Kidney epithelial cell (primary cell): ENCODE data around the gene CAMK2B. TPM values are rescaled to one million over a fixed set of nuclear protein-coding genes. Genes with fewer than 3 reads are reported as not detected.

ENCODE experiments used
- DNase-seq: peaks from one replicate; pipeline ENCODE4 v3.0.0-alpha.2; 2010; ENCODE audit warnings: low read depth
- H3K27me3 ChIP-seq: 2 replicates; pipeline ENCODE4 v1.6.0; 2011; ENCODE audit warnings: low read length; ENCODE audit not compliant: control insufficient read depth, insufficient read depth
- H3K36me3 ChIP-seq: 2 replicates; pipeline ENCODE4 v1.5.1; 2011; ENCODE audit warnings: low read length; ENCODE audit not compliant: control insufficient read depth, insufficient read depth
- H3K4me3 ChIP-seq: 2 replicates; pipeline ENCODE4 v1.5.1; 2011; ENCODE audit warnings: low read depth, mild to moderate bottlenecking, control low read depth, low read length
- total RNA-seq: library from RNA; depleted of rRNA; stranded (reverse); fragments of >200 nt; gene quantifications from 2 replicates; pipeline ENCODE4 v1.2.3, GENCODE V29; 2015
- TF ChIP-seq, protein P1 (sequence below): IDR thresholded peaks from 2 replicates; pipeline ENCODE4 v1.5.1; 2011; ENCODE audit warnings: mild to moderate bottlenecking, moderate library complexity, low read length, control low read depth, inconsistent platforms; ENCODE audit not compliant: insufficient read depth, poor library complexity, severe bottlenecking

Gene CAMK2B
- total RNA-seq, 1 donor from 2014 or later = not detected

DNA sequence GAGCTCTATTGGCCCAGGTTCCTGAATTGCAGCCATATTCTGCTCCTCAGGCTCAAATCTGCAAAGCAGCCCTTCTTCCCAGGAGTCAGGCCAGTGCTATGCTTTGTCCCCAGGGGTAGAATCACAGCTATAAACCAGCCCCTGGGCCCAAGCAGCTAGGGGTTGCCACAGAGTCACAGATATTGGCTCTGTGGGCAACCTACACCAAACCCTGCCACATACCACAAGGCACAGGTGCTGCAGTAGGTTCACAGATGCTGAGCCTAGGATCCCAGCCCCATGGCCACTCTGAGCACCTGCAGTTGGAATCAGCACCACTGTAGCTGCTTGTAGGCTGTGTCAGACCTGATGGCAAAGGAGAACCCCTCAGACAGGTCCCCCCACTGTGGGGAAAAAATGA, 43.1 kb upstream of the CAMK2B start:
- H3K36me3 ChIP-seq = no peaks in the 10 kb centered on the region
- no peaks in the 10 kb centered on the region for H3K27me3 ChIP-seq
- DNase-seq = no peak
- TF ChIP-seq, protein P1, sequence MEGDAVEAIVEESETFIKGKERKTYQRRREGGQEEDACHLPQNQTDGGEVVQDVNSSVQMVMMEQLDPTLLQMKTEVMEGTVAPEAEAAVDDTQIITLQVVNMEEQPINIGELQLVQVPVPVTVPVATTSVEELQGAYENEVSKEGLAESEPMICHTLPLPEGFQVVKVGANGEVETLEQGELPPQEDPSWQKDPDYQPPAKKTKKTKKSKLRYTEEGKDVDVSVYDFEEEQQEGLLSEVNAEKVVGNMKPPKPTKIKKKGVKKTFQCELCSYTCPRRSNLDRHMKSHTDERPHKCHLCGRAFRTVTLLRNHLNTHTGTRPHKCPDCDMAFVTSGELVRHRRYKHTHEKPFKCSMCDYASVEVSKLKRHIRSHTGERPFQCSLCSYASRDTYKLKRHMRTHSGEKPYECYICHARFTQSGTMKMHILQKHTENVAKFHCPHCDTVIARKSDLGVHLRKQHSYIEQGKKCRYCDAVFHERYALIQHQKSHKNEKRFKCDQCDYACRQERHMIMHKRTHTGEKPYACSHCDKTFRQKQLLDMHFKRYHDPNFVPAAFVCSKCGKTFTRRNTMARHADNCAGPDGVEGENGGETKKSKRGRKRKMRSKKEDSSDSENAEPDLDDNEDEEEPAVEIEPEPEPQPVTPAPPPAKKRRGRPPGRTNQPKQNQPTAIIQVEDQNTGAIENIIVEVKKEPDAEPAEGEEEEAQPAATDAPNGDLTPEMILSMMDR = no peak
- H3K4me3 ChIP-seq = no peak overlapping the region

DNA sequence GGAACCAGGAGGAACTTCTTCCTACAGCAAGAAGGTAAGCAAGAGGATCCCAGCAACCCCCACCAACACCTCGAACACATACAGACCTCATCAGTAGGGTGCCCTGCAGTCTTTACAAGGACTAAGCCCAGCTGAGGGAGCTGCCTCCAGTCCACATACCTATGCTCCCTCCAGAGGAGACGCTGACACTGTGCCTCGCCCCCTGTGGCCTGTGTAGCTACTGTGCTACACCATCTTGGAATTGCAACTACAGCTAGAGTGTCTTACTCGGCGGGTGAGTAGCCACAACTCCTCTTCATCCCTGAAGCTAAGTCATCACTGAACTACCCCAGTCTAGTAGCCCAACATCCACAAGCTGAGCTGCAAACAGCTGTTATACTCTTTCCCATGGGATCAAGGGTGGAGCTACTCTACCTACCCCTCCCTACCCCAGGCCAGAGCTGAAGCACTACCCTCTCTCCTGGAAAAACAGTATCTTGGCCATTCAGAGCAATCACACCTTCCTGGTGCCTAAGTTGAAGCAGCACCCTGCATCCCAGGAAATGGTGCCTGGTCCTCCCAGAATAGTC, 42.2 kb upstream of the CAMK2B start:
- TF ChIP-seq, protein P1 = no peak
- DNase-seq = no peak
- H3K36me3 ChIP-seq = no peaks in the 10 kb centered on the region
- H3K4me3 ChIP-seq = no peak overlapping the region
- H3K27me3 ChIP-seq = no peaks in the 10 kb centered on the region

DNA sequence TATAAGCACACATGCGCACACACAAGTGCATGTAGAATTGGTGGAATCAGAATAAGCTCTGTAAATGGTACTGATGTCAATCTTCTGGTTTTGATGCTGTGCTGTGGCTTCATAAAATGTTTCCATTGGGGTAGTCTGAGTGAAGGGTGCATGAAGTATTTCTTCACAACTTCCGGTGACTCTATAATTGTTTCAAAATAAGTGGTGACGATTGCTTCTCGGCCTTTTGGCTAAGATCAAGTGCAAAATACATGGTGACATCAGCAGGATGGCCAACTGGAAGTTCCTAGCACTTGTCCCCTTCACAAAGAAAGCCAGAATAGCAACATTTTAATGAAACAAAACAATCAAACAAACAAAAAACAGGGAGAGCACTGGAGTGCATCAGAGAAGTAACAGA, 41.6 kb upstream of the CAMK2B start:
- DNase-seq = no peak
- Histone ChIP-seq H3K36me3 (no peaks in the 10 kb centered on the region), H3K4me3 (no peak overlapping the region), H3K27me3 (no peaks in the 10 kb centered on the region)
- TF ChIP-seq, protein P1 = no peak

DNA sequence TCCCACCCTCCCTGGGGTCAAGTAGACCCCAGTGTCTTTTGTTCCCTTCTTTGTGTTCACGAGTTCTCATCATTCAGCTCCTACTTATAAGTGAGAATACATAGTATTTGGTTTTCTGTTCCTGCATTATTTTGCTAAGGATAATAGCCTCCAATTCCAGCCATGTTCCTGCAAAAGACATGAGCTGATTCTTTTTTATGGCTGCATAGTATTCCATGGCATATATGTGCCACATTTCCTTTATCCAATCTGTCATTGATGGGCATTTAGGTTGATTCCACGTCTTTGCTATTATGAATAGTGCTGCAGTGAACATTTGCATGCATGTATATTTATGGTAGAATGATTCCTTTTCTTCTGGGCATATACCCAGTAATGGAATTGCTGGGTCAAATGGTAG, 28.3 kb upstream of the CAMK2B start:
- Histone ChIP-seq H3K4me3 (no peak overlapping the region), H3K36me3 (no peaks in the 10 kb centered on the region), H3K27me3 (no peaks in the 10 kb centered on the region)
- TF ChIP-seq, protein P1 = no peak
- DNase-seq = no peak

DNA sequence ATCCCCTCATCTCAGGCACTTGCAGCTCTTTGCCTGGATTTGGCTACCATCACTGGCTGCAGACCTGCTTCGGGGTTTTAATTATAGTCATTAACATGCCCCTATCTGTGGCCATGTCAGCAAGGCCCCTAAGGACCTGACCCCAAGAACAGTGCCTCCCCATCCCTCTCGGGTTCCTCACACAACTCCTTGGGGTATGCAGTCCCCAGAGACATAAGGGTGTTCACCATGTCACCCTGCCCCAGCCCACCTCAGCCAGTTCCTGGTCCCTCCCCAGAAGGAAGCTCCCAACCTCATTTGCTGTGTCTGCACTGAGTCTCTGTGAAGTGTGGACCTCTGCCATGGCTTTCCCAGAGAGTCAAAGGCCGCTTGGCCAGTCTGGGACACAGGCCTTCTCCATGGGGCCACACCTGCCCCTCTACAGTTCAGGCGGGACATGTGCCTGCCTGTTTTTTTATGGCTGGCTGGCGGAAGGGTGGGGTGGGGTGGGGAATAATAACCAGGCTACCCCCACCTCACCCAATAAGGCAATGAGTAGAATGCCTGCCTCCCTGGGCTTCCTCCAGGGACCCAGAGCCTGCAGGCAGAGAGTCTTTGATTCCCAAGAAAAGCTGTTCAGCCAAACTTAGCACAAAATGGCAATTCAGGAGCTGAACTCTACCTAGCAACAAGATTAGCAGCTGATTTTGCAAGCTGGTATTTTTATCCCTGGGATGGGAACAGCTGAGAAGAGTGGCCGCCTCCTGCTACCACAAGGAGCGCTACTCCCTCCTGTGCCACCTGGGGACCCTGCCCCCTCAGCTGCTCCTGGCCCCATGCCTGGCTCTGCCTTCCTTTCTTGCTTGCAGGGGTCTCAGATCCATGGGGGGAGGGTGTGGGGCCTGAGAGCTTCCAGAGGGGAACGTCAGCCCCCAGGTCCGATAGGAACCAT, 23.7 kb upstream of the CAMK2B start:
- H3K4me3 ChIP-seq = no peak overlapping the region
- no peak for DNase-seq
- no peaks in the 10 kb centered on the region for H3K27me3 ChIP-seq
- TF ChIP-seq, protein P1 = no peak
- H3K36me3 ChIP-seq = no peaks in the 10 kb centered on the region
